Measurements from ENCODE around the gene MUC21. TPM values are rescaled to one million over a fixed set of nuclear protein-coding genes. Genes with fewer than 3 reads are reported as not detected.

Gene MUC21
- total and polyA plus RNA-seq, 2 of the 8 experiments (the other 6 are each of a cell fraction or from before 2014, with no cell fraction given) = not detected

DNA sequence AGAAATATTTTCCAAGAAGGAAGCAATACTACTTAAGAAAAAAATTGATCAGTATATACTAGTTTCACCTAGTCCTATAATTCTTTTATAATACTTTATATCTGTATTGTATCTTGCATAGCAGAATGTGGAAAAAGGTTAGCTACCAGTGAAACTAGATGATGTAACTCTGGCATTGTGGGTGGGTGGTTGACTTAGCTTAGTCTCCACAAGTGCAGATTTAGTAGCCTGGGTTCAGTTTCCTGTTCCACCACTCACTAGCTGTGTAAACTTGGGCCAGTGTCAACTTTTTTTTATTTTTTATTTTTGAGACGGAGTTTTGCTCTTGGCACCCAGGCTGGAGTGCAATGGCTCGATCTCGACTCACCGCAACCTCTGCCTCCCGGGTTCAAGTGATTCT lies 2.0 kb downstream of the MUC21 start (continued):
- TF ChIP-seq, protein P1, sequence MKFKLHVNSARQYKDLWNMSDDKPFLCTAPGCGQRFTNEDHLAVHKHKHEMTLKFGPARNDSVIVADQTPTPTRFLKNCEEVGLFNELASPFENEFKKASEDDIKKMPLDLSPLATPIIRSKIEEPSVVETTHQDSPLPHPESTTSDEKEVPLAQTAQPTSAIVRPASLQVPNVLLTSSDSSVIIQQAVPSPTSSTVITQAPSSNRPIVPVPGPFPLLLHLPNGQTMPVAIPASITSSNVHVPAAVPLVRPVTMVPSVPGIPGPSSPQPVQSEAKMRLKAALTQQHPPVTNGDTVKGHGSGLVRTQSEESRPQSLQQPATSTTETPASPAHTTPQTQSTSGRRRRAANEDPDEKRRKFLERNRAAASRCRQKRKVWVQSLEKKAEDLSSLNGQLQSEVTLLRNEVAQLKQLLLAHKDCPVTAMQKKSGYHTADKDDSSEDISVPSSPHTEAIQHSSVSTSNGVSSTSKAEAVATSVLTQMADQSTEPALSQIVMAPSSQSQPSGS (IDR thresholded peaks at IDR 0.05; ENCODE audit: low read length) = no peak
- TF ChIP-seq, protein P2, sequence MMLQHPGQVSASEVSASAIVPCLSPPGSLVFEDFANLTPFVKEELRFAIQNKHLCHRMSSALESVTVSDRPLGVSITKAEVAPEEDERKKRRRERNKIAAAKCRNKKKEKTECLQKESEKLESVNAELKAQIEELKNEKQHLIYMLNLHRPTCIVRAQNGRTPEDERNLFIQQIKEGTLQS (IDR thresholded peaks at IDR 0.05; ENCODE audit: insufficient read depth, low read depth, low read length) = no peak
- no peak for TF ChIP-seq MAX (IDR thresholded peaks at IDR 0.05)
- no peak for TF ChIP-seq RFX5 (IDR thresholded peaks at IDR 0.05; ENCODE audit: borderline replicate concordance, low read depth, low read length)
- TF ChIP-seq RXRA (IDR thresholded peaks at IDR 0.05; ENCODE audit: insufficient read depth, low read depth, low read length) = no peak
- no peak for TF ChIP-seq BCL11A (IDR thresholded peaks at IDR 0.05; ENCODE audit: low read depth in 2 of 2, low read length in 2 of 2)
